H9 (cell line): ENCODE data around the gene KDSR. TPM values are rescaled to one million over a fixed set of nuclear protein-coding genes. Genes with fewer than 3 reads are reported as not detected.
A peak's percentile ranks its signal among the peaks of the same experiment; 100 is the strongest.

Experiments used
- DNase-seq: peaks from one replicate; pipeline ENCODE4 v3.0.0-alpha.2; 2017
- H2AFZ ChIP-seq: one replicate; pipeline ENCODE4 v1.6.1; 2013; ENCODE audit warnings: mild to moderate bottlenecking, low read length, control low read depth, moderate library complexity
- H2AK5ac ChIP-seq: 2 replicates; pipeline ENCODE4 v1.6.1; 2013; ENCODE audit warnings: low read length, control low read depth, mixed read lengths; ENCODE audit not compliant: insufficient read length
- H2BK120ac ChIP-seq: one replicate; pipeline ENCODE4 v1.6.1; 2013; ENCODE audit warnings: low read depth, mild to moderate bottlenecking, low read length, control low read depth, inconsistent platforms; ENCODE audit not compliant: poor library complexity, severe bottlenecking
- H2BK12ac ChIP-seq: 2 replicates; pipeline ENCODE4 v1.6.1; 2013; ENCODE audit warnings: low read length, control low read depth, mixed read lengths, low read depth; ENCODE audit not compliant: insufficient read length
- H2BK15ac ChIP-seq: 2 replicates; pipeline ENCODE4 v1.6.1; 2013; ENCODE audit warnings: low read depth, low read length, control low read depth
- H2BK20ac ChIP-seq: one replicate; pipeline ENCODE4 v1.6.1; 2013; ENCODE audit warnings: low read depth, mild to moderate bottlenecking, low read length, control low read depth, inconsistent platforms; ENCODE audit not compliant: poor library complexity, severe bottlenecking
- H2BK5ac ChIP-seq: 2 replicates; pipeline ENCODE4 v1.6.1; 2013; ENCODE audit warnings: low read length, control low read depth, mixed read lengths; ENCODE audit not compliant: insufficient read length
- H3K14ac ChIP-seq: 2 replicates; pipeline ENCODE4 v1.6.1; 2013; ENCODE audit warnings: low read length, control low read depth; ENCODE audit not compliant: insufficient read depth
- H3K18ac ChIP-seq: 2 replicates; pipeline ENCODE4 v1.6.1; 2013; ENCODE audit warnings: low read depth, mild to moderate bottlenecking, mixed read lengths, low read length, control low read depth; ENCODE audit not compliant: insufficient read length
- H3K23ac ChIP-seq: 2 replicates; pipeline ENCODE4 v1.6.1; 2013; ENCODE audit warnings: low read length, control low read depth, mixed read lengths, low read depth; ENCODE audit not compliant: insufficient read length
- H3K23me2 ChIP-seq: 2 replicates; pipeline ENCODE4 v1.6.1; 2013; ENCODE audit warnings: low read depth, mild to moderate bottlenecking, mixed read lengths, low read length, control low read depth; ENCODE audit not compliant: insufficient read length, poor library complexity, severe bottlenecking
- H3K27ac ChIP-seq: 2 replicates; pipeline ENCODE4 v1.5.1; 2013; ENCODE audit warnings: low read length, control low read depth, mixed read lengths, low read depth; ENCODE audit not compliant: insufficient read length
- H3K27me3 ChIP-seq: 2 replicates; pipeline ENCODE4 v1.6.1; 2013; ENCODE audit warnings: low read length, control low read depth, inconsistent platforms; ENCODE audit not compliant: insufficient read depth
- H3K4ac ChIP-seq: 2 replicates; pipeline ENCODE4 v1.6.1; 2013; ENCODE audit warnings: low read depth, mild to moderate bottlenecking, control low read depth, inconsistent platforms, low read length, moderate library complexity
- H3K4me1 ChIP-seq: 2 replicates; pipeline ENCODE4 v1.6.1; 2013; ENCODE audit warnings: low read length, control low read depth, inconsistent platforms; ENCODE audit not compliant: insufficient read depth
- H3K4me2 ChIP-seq: 2 replicates; pipeline ENCODE4 v1.6.1; 2013; ENCODE audit warnings: low read length, control low read depth, mixed read lengths; ENCODE audit not compliant: insufficient read length, insufficient read depth
- H3K56ac ChIP-seq: 2 replicates; pipeline ENCODE4 v1.6.1; 2013; ENCODE audit warnings: low read depth, mild to moderate bottlenecking, mixed read lengths, low read length, control low read depth; ENCODE audit not compliant: insufficient read length
- H3K79me1 ChIP-seq: 2 replicates; pipeline ENCODE4 v1.6.1; 2013; ENCODE audit warnings: low read depth, mild to moderate bottlenecking, moderate library complexity, low read length, control low read depth, inconsistent platforms; ENCODE audit not compliant: insufficient read depth, poor library complexity, severe bottlenecking
- H3K79me2 ChIP-seq: 2 replicates; pipeline ENCODE4 v1.6.1; 2013; ENCODE audit warnings: low read length, control low read depth, inconsistent platforms; ENCODE audit not compliant: insufficient read depth
- H3K9ac ChIP-seq: 2 replicates; pipeline ENCODE4 v1.6.1; 2013; ENCODE audit warnings: low read length, control low read depth, mixed read lengths; ENCODE audit not compliant: insufficient read length; ENCODE audit errors: extremely low read depth
- H3K9me3 ChIP-seq: one replicate; pipeline ENCODE4 v1.6.1; 2013; ENCODE audit warnings: low read depth, low read length, inconsistent platforms; ENCODE audit not compliant: control insufficient read depth
- H3T11ph ChIP-seq: one replicate; pipeline ENCODE4 v1.6.1; 2013; ENCODE audit warnings: mild to moderate bottlenecking, low read length, control low read depth, inconsistent platforms
- H4K20me1 ChIP-seq: one replicate; pipeline ENCODE4 v1.6.1; 2013; ENCODE audit not compliant: control insufficient read depth, insufficient read length, insufficient read depth
- H4K5ac ChIP-seq: 2 replicates; pipeline ENCODE4 v1.6.1; 2013; ENCODE audit warnings: low read depth, mild to moderate bottlenecking, mixed read lengths, low read length, control low read depth; ENCODE audit not compliant: insufficient read length
- H4K8ac ChIP-seq: replicated peaks from 2 replicates; pipeline ENCODE4 v1.6.1; 2013; ENCODE audit warnings: low read length, control low read depth, mixed read lengths, low read depth; ENCODE audit not compliant: insufficient read length
- H4K91ac ChIP-seq: 2 replicates; pipeline ENCODE4 v1.6.1; 2013; ENCODE audit warnings: low read depth, mild to moderate bottlenecking, moderate library complexity, mixed read lengths, low read length, control low read depth; ENCODE audit not compliant: insufficient read length
- H3K27ac Mint-ChIP-seq, 3 experiments: 2 replicates in 2 of 3; 3 replicates in 1 of 3; pipeline ENCODE4 v1.8.0; 2020 to 2021; ENCODE audit warnings: mixed read lengths in 3 of 3, mild to moderate bottlenecking in 1 of 3, moderate library complexity in 1 of 3
- H3K27me3 Mint-ChIP-seq: 2 replicates; pipeline ENCODE4 v1.8.0; 2021; ENCODE audit warnings: low read depth, mild to moderate bottlenecking, moderate library complexity, mixed read lengths
- H3K36me3 Mint-ChIP-seq, 3 experiments: 2 replicates in 2 of 3; 3 replicates in 1 of 3; pipeline ENCODE4 v1.8.0; 2020 to 2021; ENCODE audit warnings: low read depth in 3 of 3, mixed read lengths in 3 of 3; ENCODE audit not compliant: insufficient read depth in 1 of 3
- H3K4me1 Mint-ChIP-seq, 2 experiments: 2 replicates each; pipeline ENCODE4 v1.8.0; 2020; ENCODE audit warnings: mixed read lengths in 2 of 2
- H3K4me3 Mint-ChIP-seq, 2 experiments: 2 replicates in 1 of 2; 3 replicates in 1 of 2; pipeline ENCODE4 v1.8.0; 2020 to 2021; ENCODE audit warnings: mild to moderate bottlenecking in 2 of 2, mixed read lengths in 2 of 2, moderate library complexity in 1 of 2
- H3K9me3 Mint-ChIP-seq, 2 experiments: 2 replicates in 1 of 2; 3 replicates in 1 of 2; pipeline ENCODE4 v1.8.0; 2020; ENCODE audit warnings: mild to moderate bottlenecking in 2 of 2, mixed read lengths in 2 of 2, moderate library complexity in 1 of 2
- WGBS: extraction: QIAGEN DNeasy Blood & Tissue Kit; methylation state at CpG from one replicate; pipeline ENCODE4 v1.1.7; 2013; ENCODE audit warnings: missing lambda C conversion rate, low lambda C conversion rate, mixed read lengths; ENCODE audit not compliant: insufficient read length; ENCODE audit errors: extremely low coverage; 5-methylcytosine and 5-hydroxymethylcytosine counted together
- total RNA-seq: library from RNA; stranded (reverse); gene quantifications from 2 replicates; pipeline ENCODE4 v1.2.1, GENCODE V29; 2021
- TF ChIP-seq, protein P1 (sequence below): fragments of 200-600 bp; sonication (generic); conservative IDR thresholded peaks from 3 replicates; pipeline ENCODE4 v1.8.0; 2021; ENCODE audit warnings: antibody characterized with exemption, mild to moderate bottlenecking

KDSR gene
- total RNA-seq, 1 experiment from 2014 or later = 58.5 TPM

DNA sequence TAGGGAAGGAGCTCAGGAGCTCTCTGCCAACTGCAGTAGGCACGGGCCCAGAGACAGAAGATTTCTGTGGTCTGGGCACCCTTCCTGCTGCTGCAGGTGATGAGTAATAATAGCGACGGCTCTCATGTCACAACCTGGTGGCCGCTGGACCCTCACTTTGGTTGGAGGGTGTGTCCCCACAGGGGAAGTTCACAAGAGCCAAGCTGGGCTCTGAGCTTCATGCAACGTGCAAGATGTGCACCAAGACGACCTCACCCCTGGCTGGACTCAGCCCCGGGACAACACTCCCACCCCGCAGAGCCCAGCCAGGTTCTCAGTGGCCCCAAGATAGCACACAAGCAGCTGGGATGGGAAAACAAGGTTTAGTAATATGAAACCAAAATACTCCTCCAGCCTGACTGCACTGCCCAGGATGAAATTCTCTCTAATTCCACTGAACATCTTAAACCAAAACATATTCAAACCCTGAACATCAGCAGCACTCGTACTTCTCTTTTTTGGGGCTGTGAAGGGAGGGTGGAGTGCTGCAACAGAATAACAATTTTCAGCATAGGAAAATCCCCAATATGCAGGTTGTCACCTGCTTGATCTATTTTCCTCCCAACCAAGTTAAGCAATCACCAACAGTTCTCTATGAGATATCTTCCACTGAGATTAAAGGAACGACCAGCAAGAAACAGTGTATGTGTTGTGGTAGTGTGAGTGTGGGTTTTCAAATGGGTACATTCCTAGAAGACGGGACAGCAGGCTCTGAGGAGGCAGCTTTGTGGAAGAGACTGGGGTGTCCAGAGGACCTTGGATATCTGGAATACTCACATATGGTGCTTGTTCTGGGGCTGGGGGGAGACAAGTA, 73.9 kb downstream of the KDSR start:
- H4K20me1 ChIP-seq = no peaks in the 10 kb centered on the region

More for the DNA sequence above, 73.9 kb downstream of the KDSR start:
- DNase-seq = no peak
- Histone ChIP-seq H3K27me3 (no peaks in the 10 kb centered on the region), H2AK5ac (no peak overlapping the region), H3K4ac (no peak overlapping the region), H3K9ac (no peak overlapping the region), H3K27ac (no peak overlapping the region), H3K79me2 (no peaks in the 10 kb centered on the region), H2BK20ac (no peak overlapping the region), H3K23me2 (no peaks in the 10 kb centered on the region), H3K14ac (no peak overlapping the region), H2BK5ac (no peak overlapping the region), H4K5ac (no peak overlapping the region), H3K4me2 (no peak overlapping the region), H4K91ac (no peak overlapping the region), H4K8ac (no peak overlapping the region), H3K79me1 (no peaks in the 10 kb centered on the region), H2BK15ac (no peak overlapping the region), H3K18ac (no peak overlapping the region), H2BK12ac (no peak overlapping the region), H3T11ph (no peak overlapping the region), H2BK120ac (no peak overlapping the region), H2AFZ (no peak overlapping the region), H3K4me1 (no peaks in the 10 kb centered on the region; the same call in 1 of the 2 replicates), H3K23ac (no peak overlapping the region), H3K56ac (no peak overlapping the region), H3K9me3 (no peaks in the 10 kb centered on the region)
- no peaks in the 10 kb centered on the region for H3K27me3 Mint-ChIP-seq
- peak overlapping the region in 1 of 3 experiments; percentile 52; a peak in 1 of 7 replicates for H3K27ac Mint-ChIP-seq
- H3K4me1 Mint-ChIP-seq = peaks cover 18 to 21% of the 10 kb centered on the region in 2 experiments
- WGBS = no CpG with 5 or more reads among the region's 11 CpGs
- TF ChIP-seq, protein P1, sequence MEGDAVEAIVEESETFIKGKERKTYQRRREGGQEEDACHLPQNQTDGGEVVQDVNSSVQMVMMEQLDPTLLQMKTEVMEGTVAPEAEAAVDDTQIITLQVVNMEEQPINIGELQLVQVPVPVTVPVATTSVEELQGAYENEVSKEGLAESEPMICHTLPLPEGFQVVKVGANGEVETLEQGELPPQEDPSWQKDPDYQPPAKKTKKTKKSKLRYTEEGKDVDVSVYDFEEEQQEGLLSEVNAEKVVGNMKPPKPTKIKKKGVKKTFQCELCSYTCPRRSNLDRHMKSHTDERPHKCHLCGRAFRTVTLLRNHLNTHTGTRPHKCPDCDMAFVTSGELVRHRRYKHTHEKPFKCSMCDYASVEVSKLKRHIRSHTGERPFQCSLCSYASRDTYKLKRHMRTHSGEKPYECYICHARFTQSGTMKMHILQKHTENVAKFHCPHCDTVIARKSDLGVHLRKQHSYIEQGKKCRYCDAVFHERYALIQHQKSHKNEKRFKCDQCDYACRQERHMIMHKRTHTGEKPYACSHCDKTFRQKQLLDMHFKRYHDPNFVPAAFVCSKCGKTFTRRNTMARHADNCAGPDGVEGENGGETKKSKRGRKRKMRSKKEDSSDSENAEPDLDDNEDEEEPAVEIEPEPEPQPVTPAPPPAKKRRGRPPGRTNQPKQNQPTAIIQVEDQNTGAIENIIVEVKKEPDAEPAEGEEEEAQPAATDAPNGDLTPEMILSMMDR = no peak
- no peak overlapping the region for H3K4me3 Mint-ChIP-seq
- H3K36me3 Mint-ChIP-seq = no peaks in the 10 kb centered on the region
- H3K9me3 Mint-ChIP-seq = no peaks in the 10 kb centered on the region
